GM19452 (cell line): ENCODE results near the gene ZNF668.
A peak's percentile ranks its signal among the peaks of the same experiment; 100 is the strongest.

Experiments
- ATAC-seq: cut with Tn5 transposase; IDR thresholded peaks from one replicate; pipeline ENCODE4 v1.9.1; 2021; ENCODE audit not compliant: unreplicated experiment

The ZNF668 gene

GRCh38 chr16:31081428-31082351, 7.7 kb upstream of the ZNF668 start:
- no peak for ATAC-seq

DNA sequence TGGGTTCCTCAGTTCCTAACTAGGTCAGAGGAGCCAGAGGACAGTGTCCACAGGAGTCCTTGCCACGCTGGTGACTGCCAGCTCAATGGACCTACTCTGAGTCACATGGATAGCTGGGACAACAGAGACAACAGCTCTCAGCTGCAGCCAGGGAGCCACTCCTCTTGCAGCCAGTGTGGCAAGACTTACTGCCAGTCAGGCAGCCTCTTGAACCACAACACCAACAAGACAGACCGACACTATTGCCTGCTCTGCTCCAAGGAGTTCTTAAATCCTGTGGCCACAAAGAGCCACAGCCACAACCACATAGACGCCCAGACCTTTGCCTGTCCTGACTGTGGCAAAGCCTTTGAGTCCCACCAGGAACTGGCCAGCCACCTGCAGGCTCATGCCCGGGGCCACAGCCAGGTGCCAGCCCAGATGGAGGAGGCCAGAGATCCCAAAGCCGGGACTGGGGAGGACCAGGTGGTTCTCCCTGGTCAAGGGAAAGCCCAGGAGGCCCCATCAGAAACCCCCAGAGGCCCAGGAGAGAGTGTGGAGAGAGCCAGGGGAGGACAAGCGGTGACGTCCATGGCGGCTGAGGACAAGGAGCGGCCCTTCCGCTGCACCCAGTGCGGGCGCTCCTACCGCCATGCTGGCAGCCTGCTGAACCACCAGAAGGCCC, 6.8 kb upstream of the ZNF668 start:
- ATAC-seq, result no peak

DNA sequence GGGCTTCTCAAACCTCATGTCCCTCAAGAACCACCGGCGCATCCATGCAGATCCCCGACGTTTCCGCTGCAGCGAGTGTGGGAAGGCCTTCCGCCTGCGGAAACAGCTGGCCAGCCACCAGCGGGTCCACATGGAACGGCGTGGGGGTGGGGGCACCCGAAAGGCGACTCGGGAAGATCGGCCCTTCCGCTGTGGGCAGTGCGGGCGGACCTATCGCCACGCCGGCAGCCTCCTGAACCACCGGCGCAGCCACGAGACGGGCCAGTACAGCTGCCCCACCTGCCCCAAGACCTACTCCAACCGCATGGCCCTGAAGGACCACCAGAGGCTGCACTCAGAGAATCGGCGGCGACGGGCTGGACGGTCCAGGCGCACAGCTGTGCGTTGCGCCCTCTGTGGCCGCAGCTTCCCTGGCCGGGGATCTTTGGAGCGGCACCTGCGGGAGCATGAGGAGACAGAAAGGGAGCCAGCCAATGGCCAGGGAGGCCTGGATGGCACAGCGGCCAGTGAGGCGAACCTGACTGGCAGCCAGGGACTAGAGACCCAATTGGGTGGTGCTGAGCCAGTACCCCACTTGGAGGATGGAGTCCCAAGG, 6.1 kb upstream of the ZNF668 start:
- no peak for ATAC-seq

GRCh38 chr16:31079342-31079944, 5.4 kb upstream of the ZNF668 start:
- ATAC-seq, result no peak

DNA sequence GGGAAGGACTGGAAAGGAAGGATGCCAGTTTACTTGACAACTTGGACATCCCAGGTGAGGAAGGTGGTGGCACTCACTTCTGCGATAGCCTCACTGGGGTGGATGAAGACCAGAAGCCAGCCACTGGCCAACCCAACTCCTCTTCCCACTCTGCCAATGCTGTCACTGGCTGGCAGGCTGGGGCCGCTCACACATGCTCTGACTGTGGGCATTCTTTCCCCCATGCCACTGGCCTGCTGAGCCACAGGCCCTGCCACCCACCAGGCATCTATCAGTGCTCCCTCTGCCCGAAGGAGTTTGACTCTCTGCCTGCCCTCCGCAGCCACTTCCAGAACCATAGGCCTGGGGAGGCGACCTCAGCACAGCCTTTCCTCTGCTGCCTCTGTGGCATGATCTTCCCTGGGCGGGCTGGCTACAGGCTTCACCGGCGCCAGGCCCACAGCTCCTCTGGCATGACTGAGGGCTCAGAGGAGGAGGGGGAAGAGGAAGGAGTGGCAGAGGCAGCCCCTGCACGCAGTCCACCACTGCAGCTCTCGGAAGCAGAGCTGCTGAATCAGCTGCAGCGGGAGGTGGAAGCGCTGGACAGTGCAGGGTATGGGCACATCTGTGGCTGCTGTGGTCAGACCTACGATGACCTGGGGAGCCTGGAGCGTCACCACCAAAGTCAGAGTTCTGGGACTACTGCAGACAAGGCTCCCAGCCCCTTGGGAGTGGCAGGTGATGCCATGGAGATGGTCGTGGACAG, 4.7 kb upstream of the ZNF668 start:
- ATAC-seq, result no peak

GRCh38 chr16:31077592-31078396, 3.8 kb upstream of the ZNF668 start:
- ATAC-seq, result no peak

DNA sequence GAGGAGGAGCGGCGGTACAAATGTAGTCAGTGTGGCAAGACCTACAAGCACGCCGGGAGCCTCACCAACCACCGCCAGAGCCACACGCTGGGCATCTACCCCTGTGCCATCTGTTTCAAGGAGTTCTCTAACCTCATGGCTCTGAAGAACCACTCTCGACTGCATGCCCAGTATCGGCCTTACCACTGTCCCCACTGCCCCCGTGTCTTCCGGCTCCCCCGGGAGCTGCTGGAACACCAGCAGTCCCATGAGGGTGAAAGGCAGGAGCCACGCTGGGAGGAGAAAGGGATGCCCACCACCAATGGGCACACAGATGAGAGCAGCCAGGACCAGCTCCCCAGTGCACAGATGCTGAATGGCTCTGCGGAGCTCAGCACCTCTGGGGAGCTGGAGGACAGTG, 3.0 kb upstream of the ZNF668 start:
- ATAC-seq, result no peak

DNA sequence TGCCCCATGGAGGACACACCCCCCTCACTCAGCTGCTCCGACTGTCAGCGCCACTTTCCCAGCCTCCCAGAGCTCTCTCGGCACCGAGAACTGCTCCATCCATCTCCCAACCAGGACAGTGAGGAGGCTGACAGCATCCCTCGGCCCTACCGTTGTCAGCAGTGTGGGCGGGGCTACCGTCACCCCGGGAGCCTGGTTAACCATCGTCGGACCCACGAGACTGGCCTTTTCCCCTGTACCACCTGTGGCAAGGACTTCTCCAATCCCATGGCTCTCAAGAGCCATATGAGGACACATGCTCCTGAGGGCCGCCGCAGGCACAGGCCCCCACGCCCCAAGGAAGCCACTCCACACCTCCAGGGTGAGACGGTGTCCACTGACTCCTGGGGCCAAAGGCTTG, 2.3 kb upstream of the ZNF668 start:
- ATAC-seq, result no peak

DNA sequence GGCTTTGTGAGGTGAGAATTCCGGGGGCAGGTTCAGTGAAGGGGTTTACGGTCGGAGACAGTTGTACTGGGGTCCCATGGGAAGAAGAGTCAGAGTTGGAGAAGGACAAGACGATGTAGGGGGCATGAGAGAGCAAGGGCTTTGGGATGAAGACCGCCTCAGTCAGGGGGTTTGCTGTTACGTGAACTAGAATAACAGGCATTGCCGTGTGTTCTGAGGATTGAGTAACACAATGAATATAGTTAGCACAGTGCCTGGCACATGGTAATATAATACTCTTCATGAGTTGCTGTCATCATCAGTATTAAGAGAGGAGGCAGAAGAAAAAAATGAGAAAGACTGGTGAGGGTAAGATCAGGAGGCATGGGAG, 759 bp upstream of the ZNF668 start:
- ATAC-seq, result no peak

DNA sequence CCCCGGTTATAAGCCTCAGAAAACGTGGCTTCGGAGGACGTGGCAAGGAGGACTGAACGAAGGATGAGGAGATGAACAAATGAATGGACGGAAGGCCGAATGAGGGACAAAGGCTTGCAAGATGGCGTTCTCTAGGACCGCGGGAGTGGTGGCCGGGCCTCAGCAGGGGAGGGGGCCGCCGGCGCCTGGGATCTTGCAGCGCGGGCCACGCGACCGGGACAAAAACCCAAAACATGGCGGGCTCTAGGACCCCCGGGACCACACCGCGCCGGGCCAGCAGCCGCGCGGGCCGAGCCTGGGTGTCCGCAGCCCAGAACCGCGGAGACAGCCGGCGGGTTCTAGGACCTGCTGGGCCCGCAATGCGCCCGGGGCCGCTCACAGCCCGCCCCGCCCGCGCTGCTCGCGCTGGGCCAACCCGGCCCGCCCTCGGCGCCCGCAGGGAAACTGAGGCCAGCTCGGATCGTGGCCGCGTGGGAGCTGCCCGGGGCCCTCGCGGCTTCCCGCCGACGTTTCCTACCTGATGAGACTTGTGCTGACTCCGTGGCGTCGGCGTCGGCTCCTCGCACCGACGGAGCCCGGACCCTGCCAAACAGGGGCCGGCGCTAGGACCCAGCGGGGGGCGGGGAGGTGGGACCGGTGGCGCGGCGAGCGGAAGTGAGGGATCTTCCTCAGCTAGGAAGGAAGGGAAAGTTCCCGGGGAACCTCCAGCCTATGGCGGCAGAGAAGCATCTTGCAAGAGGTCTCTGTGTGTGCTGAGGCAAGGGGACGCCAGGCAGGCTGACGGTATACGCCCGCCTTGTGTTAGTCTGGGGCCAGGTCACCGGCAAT, 684 bp downstream of the ZNF668 start:
- ATAC-seq, result peak; percentile 53

DNA sequence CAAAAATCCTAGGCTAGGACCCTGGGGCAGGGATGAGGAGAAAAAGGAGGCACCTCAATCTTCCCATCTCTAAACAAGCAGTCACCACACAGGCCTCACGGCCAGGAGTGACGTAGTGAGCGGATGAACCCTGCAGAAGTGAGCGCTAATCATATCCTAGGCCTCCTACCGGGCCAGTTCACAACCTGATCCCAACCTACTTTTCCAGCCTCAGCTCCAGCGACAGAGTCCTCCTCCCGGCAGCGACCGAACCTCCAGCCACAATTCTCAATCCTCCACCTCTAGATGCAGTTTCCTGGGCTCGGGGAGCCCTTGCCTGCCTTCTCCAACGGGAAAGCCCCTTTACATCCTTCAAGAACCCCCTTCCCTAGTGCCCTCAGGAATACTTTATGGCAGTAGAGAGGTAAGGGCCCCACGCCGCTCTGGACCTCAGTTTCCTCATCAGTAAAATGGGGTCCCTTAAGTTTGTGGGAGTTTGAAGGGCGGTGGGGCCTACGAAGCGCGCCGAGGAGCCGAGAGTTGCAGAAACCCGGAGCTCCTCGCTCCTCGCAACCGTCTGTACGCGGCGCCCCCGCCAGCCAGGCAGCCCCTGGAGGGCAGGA, 1.4 kb downstream of the ZNF668 start:
- no peak for ATAC-seq

DNA sequence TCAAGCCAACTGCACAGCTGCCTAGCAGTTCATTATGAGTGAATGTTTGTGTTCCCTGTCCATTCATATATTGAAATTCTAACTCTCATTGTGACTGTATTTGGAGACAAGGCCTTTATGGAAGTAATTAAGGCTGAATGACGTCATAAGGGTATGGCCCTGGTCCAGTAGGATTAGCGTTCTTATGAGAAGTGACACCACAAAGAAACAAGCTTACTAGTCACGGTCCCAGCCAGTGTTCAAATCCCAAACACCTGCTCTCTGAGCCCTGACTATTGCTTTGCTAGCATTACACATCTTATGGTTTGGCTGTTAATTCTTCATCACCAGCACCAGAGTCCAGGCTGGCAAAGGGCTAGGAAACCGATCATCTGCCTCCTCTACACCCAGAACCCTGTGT, 2.2 kb downstream of the ZNF668 start:
- ATAC-seq, result no peak

GRCh38 chr16:31067342-31067741, 6.7 kb downstream of the ZNF668 start:
- ATAC-seq, result no peak

GRCh38 chr16:31064882-31065461, 9.1 kb downstream of the ZNF668 start:
- ATAC-seq, result no peak

- ATAC-seq, result no peak
Measured at GRCh38 chr16:31063843-31064611, 10.0 kb downstream of the ZNF668 start.

DNA sequence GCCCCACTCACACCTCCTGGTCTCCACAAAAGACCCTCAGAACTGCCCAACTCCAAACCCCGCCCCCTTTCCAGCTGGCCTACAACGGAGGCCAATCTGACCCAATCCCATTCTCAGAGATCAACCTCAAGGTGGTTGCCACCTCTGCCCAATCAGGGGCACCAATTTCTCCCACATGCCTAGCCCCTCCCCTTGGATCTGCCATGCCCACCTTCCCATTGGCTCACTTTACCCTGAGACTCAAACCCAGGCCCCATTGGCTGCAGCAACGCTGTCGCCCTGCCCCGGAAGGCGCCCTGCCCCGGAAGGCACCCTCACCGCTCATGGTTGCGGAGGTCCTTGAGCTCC, 10.6 kb downstream of the ZNF668 start:
- ATAC-seq, result no peak

GRCh38 chr16:31061813-31062440, 12.1 kb downstream of the ZNF668 start:
- ATAC-seq, result no peak
